H1 (cell line): ENCODE results near the gene CHMP4A. TPM values are rescaled to one million over a fixed set of nuclear protein-coding genes. Genes with fewer than 3 reads are reported as not detected.

Experiments used
- CTCF ChIA-PET: fragments of 300-600 bp; sonication (Branson Sonifier 250); formaldehyde crosslinking; loops from one replicate; lab custom pipeline; 2021; ENCODE audit not compliant: partially characterized antibody; lab: Charles Lee
- POLR2A ChIA-PET: fragments of 300-600 bp; sonication (Branson Sonifier 250); formaldehyde crosslinking; loops from one replicate; lab custom pipeline; 2021; ENCODE audit warnings: inconsistent platforms; ENCODE audit not compliant: partially characterized antibody; lab: Charles Lee
- DNase-seq, 2 experiments: peaks; one replicate each; pipeline versions ENCODE4 v3.0.0 to v3.0.0-alpha.2; 2010 to 2022; ENCODE audit warnings: low spot score in 2 of 2, low read depth in 1 of 2, mixed read lengths in 1 of 2
- FAIRE-seq: peaks from 2 replicates; lab custom pipeline; 2011; peaks lifted over from hg19 to GRCh38; lab: Jason Lieb, UNC
- H2AFZ ChIP-seq: 2 replicates; pipeline ENCODE4 v1.8.1; 2012; ENCODE audit warnings: low read length, inconsistent platforms
- H2AK5ac ChIP-seq: 2 replicates; pipeline ENCODE4 v1.6.1; 2013; ENCODE audit warnings: low read depth, low read length
- H2BK120ac ChIP-seq: replicated peaks from 2 replicates; pipeline ENCODE3; 2013; ENCODE audit warnings: low read depth, low read length, inconsistent platforms
- H2BK12ac ChIP-seq: 2 replicates; pipeline ENCODE4 v1.6.1; 2013; ENCODE audit warnings: low read depth, low read length
- H2BK15ac ChIP-seq: 2 replicates; pipeline ENCODE4 v1.6.1; 2013; ENCODE audit warnings: low read length
- H2BK20ac ChIP-seq: 2 replicates; pipeline ENCODE4 v1.6.1; 2013; ENCODE audit warnings: low read length
- H2BK5ac ChIP-seq: 2 replicates; pipeline ENCODE4 v1.6.1; 2013; ENCODE audit warnings: low read depth, low read length
- H3K14ac ChIP-seq: 2 replicates; pipeline ENCODE4 v1.6.1; 2013; ENCODE audit warnings: inconsistent platforms; ENCODE audit not compliant: insufficient read length
- H3K18ac ChIP-seq: 2 replicates; pipeline ENCODE4 v1.6.1; 2013; ENCODE audit warnings: low read length; ENCODE audit errors: extremely low read depth
- H3K23ac ChIP-seq: 2 replicates; pipeline ENCODE4 v1.6.1; 2013; ENCODE audit warnings: inconsistent platforms; ENCODE audit not compliant: insufficient read length
- H3K23me2 ChIP-seq: 2 replicates; pipeline ENCODE4 v1.6.1; 2013; ENCODE audit warnings: low read depth, low read length
- H3K27ac ChIP-seq: 2 replicates; pipeline ENCODE4 v1.6.1; 2011; ENCODE audit warnings: low read depth, low read length, inconsistent platforms
- H3K27me3 ChIP-seq, 4 experiments: replicated peaks in 1 of 4; 1 replicate in 1 of 4; 2 replicates in 3 of 4; pipeline versions ENCODE4 v1.6.1 to v1.8.1; 2011 to 2013; ENCODE audit warnings: low read length in 3 of 4, mild to moderate bottlenecking in 3 of 4, inconsistent platforms in 2 of 4, mixed read lengths in 2 of 4, moderate library complexity in 1 of 4; ENCODE audit not compliant: control insufficient read depth in 3 of 4, insufficient read depth in 3 of 4; ENCODE audit errors: extremely low read depth in 1 of 4
- H3K36me3 ChIP-seq, 4 experiments: 2 replicates each; pipeline versions ENCODE4 v1.6.1 to v1.8.1; 2011 to 2013; ENCODE audit warnings: mild to moderate bottlenecking in 4 of 4, low read length in 3 of 4, moderate library complexity in 2 of 4, control low read depth in 1 of 4, inconsistent platforms in 1 of 4; ENCODE audit not compliant: insufficient read depth in 4 of 4, control insufficient read depth in 2 of 4
- H3K4ac ChIP-seq: replicated peaks from 2 replicates; pipeline ENCODE3; 2013; ENCODE audit warnings: low read length, low read depth, mixed read lengths, inconsistent platforms; ENCODE audit not compliant: insufficient read length
- H3K4me1 ChIP-seq, 4 experiments: replicated peaks in 1 of 4; 1 replicate in 1 of 4; 2 replicates in 3 of 4; pipeline versions ENCODE4 v1.6.1 to v1.8.1; 2011 to 2013; ENCODE audit warnings: low read length in 3 of 4, inconsistent platforms in 2 of 4, mixed read lengths in 1 of 4; ENCODE audit not compliant: insufficient read depth in 4 of 4, control insufficient read depth in 3 of 4
- H3K4me2 ChIP-seq, 2 experiments: 2 replicates each; pipeline versions ENCODE4 v1.6.1 to v1.8.1; 2011 to 2013; ENCODE audit warnings: low read depth in 2 of 2, low read length in 2 of 2, control low read depth in 1 of 2, inconsistent platforms in 1 of 2, mild to moderate bottlenecking in 1 of 2; ENCODE audit not compliant: insufficient read depth in 1 of 2
- H3K4me3 ChIP-seq, 4 experiments: fragments of 200-600, 300-600 bp in 1 of 4; sonication (generic), shearing (Covaris generic), sonication (Bioruptor Twin) in 1 of 4; 2 replicates each; pipeline versions ENCODE4 v1.5.1 to v1.8.1; 2011 to 2016; ENCODE audit warnings: low read length in 4 of 4, low read depth in 3 of 4, control low read depth in 2 of 4, inconsistent platforms in 2 of 4, mild to moderate bottlenecking in 2 of 4, mixed read lengths in 1 of 4, moderate library complexity in 1 of 4; ENCODE audit not compliant: insufficient read depth in 2 of 4; ENCODE audit errors: extremely low read depth in 1 of 4
- H3K56ac ChIP-seq: replicated peaks from 2 replicates; pipeline ENCODE3; 2013; ENCODE audit warnings: low read depth, mild to moderate bottlenecking, mixed read lengths, low read length, inconsistent platforms; ENCODE audit not compliant: insufficient read length
- H3K79me1 ChIP-seq: 2 replicates; pipeline ENCODE4 v1.6.1; 2013; ENCODE audit warnings: low read depth, low read length, control low read depth
- H3K79me2 ChIP-seq, 2 experiments: 2 replicates each; pipeline versions ENCODE4 v1.6.1 to v1.8.1; 2012 to 2013; ENCODE audit warnings: low read length in 2 of 2, mild to moderate bottlenecking in 2 of 2, inconsistent platforms in 1 of 2; ENCODE audit not compliant: insufficient read depth in 2 of 2, control insufficient read depth in 1 of 2
- H3K9ac ChIP-seq, 4 experiments: replicated peaks in 1 of 4; 1 replicate in 1 of 4; 2 replicates in 3 of 4; pipeline versions ENCODE4 v1.6.1 to v1.8.1; 2011 to 2013; ENCODE audit warnings: low read depth in 3 of 4, low read length in 3 of 4, control low read depth in 2 of 4, mild to moderate bottlenecking in 2 of 4, moderate library complexity in 2 of 4, inconsistent platforms in 1 of 4; ENCODE audit errors: extremely low read depth in 1 of 4
- H3K9me3 ChIP-seq, 2 experiments: 2 replicates each; pipeline versions ENCODE4 v1.6.1 to v1.8.1; 2012 to 2013; ENCODE audit warnings: mild to moderate bottlenecking in 2 of 2, moderate library complexity in 2 of 2, control low read depth in 1 of 2, inconsistent platforms in 1 of 2, low read depth in 1 of 2, low read length in 1 of 2, mixed read lengths in 1 of 2; ENCODE audit not compliant: insufficient read depth in 2 of 2
- H4K20me1 ChIP-seq, 2 experiments: replicated peaks in 1 of 2; 2 replicates each; pipeline versions ENCODE3 to v1.8.1; 2011 to 2013; ENCODE audit warnings: inconsistent platforms in 2 of 2, low read length in 2 of 2, mild to moderate bottlenecking in 1 of 2; ENCODE audit not compliant: insufficient read depth in 2 of 2, control insufficient read depth in 1 of 2
- H4K5ac ChIP-seq: 2 replicates; pipeline ENCODE4 v1.6.1; 2013; ENCODE audit warnings: low read length, low read depth, mixed read lengths, inconsistent platforms; ENCODE audit not compliant: insufficient read length
- H4K8ac ChIP-seq: 2 replicates; pipeline ENCODE4 v1.8.0; 2013; ENCODE audit warnings: mild to moderate bottlenecking, moderate library complexity, low read length, inconsistent platforms; ENCODE audit not compliant: insufficient read depth; ENCODE audit errors: extremely low read depth
- H4K91ac ChIP-seq: replicated peaks from 2 replicates; pipeline ENCODE3; 2013; ENCODE audit warnings: low read length, mixed read lengths, inconsistent platforms; ENCODE audit not compliant: insufficient read length
- BCL11A ChIP-seq, 2 experiments: IDR thresholded peaks; one replicate each; pipeline ENCODE4 v1.6.1; 2011; ENCODE audit warnings: low read depth in 2 of 2, low read length in 2 of 2, mild to moderate bottlenecking in 2 of 2
- CBX5 ChIP-seq: fragments of 300-800, 300-1000 bp; sonication (generic); IDR thresholded peaks from 2 replicates; pipeline ENCODE4 v1.7.1; 2016; ENCODE audit warnings: antibody characterized with exemption, low read length, low read depth
- CHD2 ChIP-seq: IDR thresholded peaks from 2 replicates; pipeline ENCODE4 v1.6.1; 2012; ENCODE audit warnings: low read length, improper control_type of control experiment
- EZH2 ChIP-seq: fragments of 200-600 bp; sonication (generic); IDR thresholded peaks from 2 replicates; pipeline ENCODE4 v1.7.1; 2012; ENCODE audit warnings: low read depth, mild to moderate bottlenecking, moderate library complexity, low read length, inconsistent platforms; ENCODE audit not compliant: severe bottlenecking
- POLR2AphosphoS5 ChIP-seq: IDR thresholded peaks from 2 replicates; pipeline ENCODE4 v1.6.1; 2011; ENCODE audit warnings: low read depth, low read length
- SIN3A ChIP-seq, 2 experiments: IDR thresholded peaks in 1 of 2; conservative IDR thresholded peaks in 1 of 2; 2 replicates each; pipeline ENCODE4 v1.6.1; 2011 to 2012; ENCODE audit warnings: low read length in 2 of 2, improper control_type of control experiment in 1 of 2, low read depth in 1 of 2, mild to moderate bottlenecking in 1 of 2
- WGBS, 2 experiments: shearing (Covaris generic) in 1 of 2; methylation state at CpG; one replicate each; pipeline versions ENCODE4 v1.1.6 to v1.1.7; 2013 to 2015; ENCODE audit warnings: low lambda C conversion rate in 2 of 2, mixed read lengths in 2 of 2, inconsistent platforms in 1 of 2, low coverage in 1 of 2, missing lambda C conversion rate in 1 of 2; ENCODE audit not compliant: insufficient replicate concordance in 2 of 2, insufficient coverage in 1 of 2, insufficient read length in 1 of 2; ENCODE audit errors: extremely low coverage in 1 of 2, missing lambda C conversion rate in 1 of 2; 5-methylcytosine and 5-hydroxymethylcytosine counted together
- polyA plus RNA-seq, 7 experiments: library from polyadenylated mRNA; depleted of rRNA in 3 of 7; stranded (reverse) in 5 of 7; unstranded in 2 of 7; fragments of >200 nt in 5 of 7; fragments of 200-250 nt in 2 of 7; gene quantifications; 1 replicate in 5 of 7; 2 replicates in 1 of 7; 4 replicates in 1 of 7; pipeline versions ENCODE4 v1.2.1 to v1.2.3, GENCODE V29; 2011 to 2013; ENCODE audit warnings: missing spikeins in 2 of 7, mixed read lengths in 2 of 7
- total RNA-seq: library from RNA; stranded (reverse); fragmentation: NEBNext Ultra II Directional; extraction: Animal tissue kit (Norgen Biotek cat#: 25700); gene quantifications from 2 replicates; pipeline ENCODE4 v1.2.1, GENCODE V29; 2021

The CHMP4A gene
- total and polyA plus RNA-seq, 2 of the 8 experiments (the other 6 are each of a cell fraction or from before 2014, with no cell fraction given), result 32.9 to 37.6 TPM

DNA sequence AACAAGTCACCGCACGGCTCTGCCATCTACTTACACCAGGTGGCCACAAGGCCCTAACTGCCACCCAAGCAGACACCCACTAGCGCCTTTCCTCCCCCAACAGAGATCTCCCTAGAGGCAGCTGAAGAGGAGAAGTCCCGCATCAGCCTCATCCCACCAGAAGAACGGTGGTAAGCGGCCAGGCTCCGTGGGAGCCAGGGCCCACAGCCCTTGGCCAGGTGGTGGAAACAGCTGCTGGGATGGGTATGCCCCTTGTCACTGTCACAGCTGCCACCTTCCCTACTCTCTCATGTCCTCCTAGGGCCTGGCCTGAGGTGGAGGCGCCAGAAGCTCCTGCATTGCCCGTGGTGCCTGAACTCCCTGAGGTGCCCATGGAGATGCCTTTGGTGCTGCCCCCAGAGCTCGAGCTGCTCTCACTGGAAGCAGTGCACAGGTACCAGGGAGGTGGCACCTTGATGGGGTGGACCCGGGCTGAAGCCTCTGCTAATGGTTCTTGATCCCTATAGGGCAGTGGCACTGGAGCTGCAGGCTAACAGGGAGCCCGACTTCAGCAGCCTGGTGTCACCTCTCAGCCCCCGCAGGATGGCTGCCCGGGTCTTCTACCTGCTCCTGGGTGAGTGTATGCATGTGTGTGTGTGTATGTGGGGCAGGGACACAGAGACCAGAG lies 33.9 kb downstream of the CHMP4A start:
- Histone ChIP-seq H3K36me3 (peaks cover 14 to 58% (median 48%) of the 10 kb centered on the region in 4 experiments), H3K79me1 (0 out of 2 replicates have a peak, but pooled peaks cover 2% of the 10 kb centered on the region), H4K5ac (no peak overlapping the region), H3K4ac (no peak overlapping the region), H2BK5ac (no peak overlapping the region), H2BK20ac (no peak overlapping the region), H3K4me1 (no peaks in the 10 kb centered on the region), H3K56ac (no peak overlapping the region), H3K14ac (no peak overlapping the region), H3K9ac (no peak overlapping the region), H2AK5ac (no peak overlapping the region), H3K23me2 (no peaks in the 10 kb centered on the region), H3K27me3 (no peaks in the 10 kb centered on the region), H3K4me2 (no peak overlapping the region), H3K18ac (no peak overlapping the region), H4K8ac (no peak overlapping the region), H3K27ac (no peak overlapping the region), H3K23ac (no peak overlapping the region), H2BK12ac (no peak overlapping the region), H3K9me3 (no peaks in the 10 kb centered on the region), H3K79me2 (no peaks in the 10 kb centered on the region), H2BK120ac (no peak overlapping the region), H2BK15ac (no peak overlapping the region), H2AFZ (no peak overlapping the region), H3K4me3 (no peak overlapping the region), H4K20me1 (peaks cover 2 to 15% of the 10 kb centered on the region in 2 experiments), H4K91ac (no peak overlapping the region)
- POLR2A ChIA-PET, result interaction anchor here (0.6 to 10.7 kb wide), 18 partner anchors 7 to 130 kb away, joined by 3 to 158 read pairs (median 4); partner anchors contain the start of genes CHMP4A, DCAF11, IPO4 and IRF9
- FAIRE-seq (no peak), DNase-seq (no peak)
- CTCF ChIA-PET, result interaction anchor here (1.1 kb wide), 2 partner anchors 18 to 64 kb away, joined by 3 to 4 read pairs; partner anchors contain the start of gene IRF9
- peak; percentile 37 for TF ChIP-seq POLR2AphosphoS5
- TF ChIP-seq SIN3A (conservative IDR thresholded peaks at IDR 0.05 in 1 of 2, IDR thresholded peaks at IDR 0.05 in 1 of 2; ENCODE audit: low read depth in 1 of 2, low read length in 2 of 2), result no peak
- no peak for TF ChIP-seq CHD2
- TF ChIP-seq BCL11A (IDR thresholded peaks at IDR 0.05; ENCODE audit: low read depth in 2 of 2, low read length in 2 of 2), result no peak
- TF ChIP-seq CBX5, result no peak
- no peak for TF ChIP-seq EZH2
- 94% methylated on average over 14 of the region's 14 CpGs; no CpG with 5 or more reads in 1 of the 2 experiments for WGBS, 2 experiments
